Keratinocyte (primary cell): ENCODE measurements around the gene CLCN5. TPM values are rescaled to one million over a fixed set of nuclear protein-coding genes. Genes with fewer than 3 reads are reported as not detected.

Experiments
- DNase-seq: peaks from one replicate; pipeline ENCODE4 v3.0.0-alpha.2; 2011; ENCODE audit warnings: low read depth, missing footprints, low spot score
- FAIRE-seq: peaks from 2 replicates; lab custom pipeline; 2011; peaks lifted over from hg19 to GRCh38; lab: Jason Lieb, UNC
- H2AFZ ChIP-seq: 2 replicates; pipeline ENCODE4 v1.6.0; 2012; ENCODE audit warnings: low read length, control low read depth, inconsistent platforms; ENCODE audit not compliant: control insufficient read depth
- H3K27ac ChIP-seq: 2 replicates; pipeline ENCODE4 v1.5.1; 2011; ENCODE audit warnings: low read length; ENCODE audit not compliant: control insufficient read depth, insufficient read depth
- H3K27me3 ChIP-seq: 3 replicates; pipeline ENCODE4 v1.6.0; 2011; ENCODE audit warnings: low read length; ENCODE audit not compliant: control insufficient read depth, insufficient read depth; ENCODE audit errors: extremely low read depth
- H3K36me3 ChIP-seq, 2 experiments: 2 replicates in 1 of 2; 3 replicates in 1 of 2; pipeline ENCODE4 v1.5.1; 2011; ENCODE audit warnings: low read length in 2 of 2, mild to moderate bottlenecking in 1 of 2; ENCODE audit not compliant: control insufficient read depth in 2 of 2, insufficient read depth in 2 of 2; ENCODE audit errors: extremely low read depth in 1 of 2
- H3K4me1 ChIP-seq: 3 replicates; pipeline ENCODE4 v1.5.1; 2011; ENCODE audit warnings: low read length; ENCODE audit not compliant: control insufficient read depth, insufficient read depth; ENCODE audit errors: extremely low read depth
- H3K4me2 ChIP-seq: 3 replicates; pipeline ENCODE4 v1.6.0; 2011; ENCODE audit warnings: low read depth, low read length; ENCODE audit not compliant: control insufficient read depth, insufficient read depth; ENCODE audit errors: extremely low read depth
- H3K4me3 ChIP-seq, 3 experiments: fragments of 200-600 bp in 1 of 3; sonication (generic) in 1 of 3; 2 replicates in 2 of 3; 3 replicates in 1 of 3; pipeline ENCODE4 v1.5.1; 2011 to 2016; ENCODE audit warnings: low read length in 3 of 3, mild to moderate bottlenecking in 3 of 3, control low read depth in 2 of 3, inconsistent platforms in 1 of 3, low read depth in 1 of 3, mixed read lengths in 1 of 3, mixed run types in 1 of 3, moderate library complexity in 1 of 3; ENCODE audit not compliant: control insufficient read depth in 2 of 3, insufficient read depth in 2 of 3; ENCODE audit errors: extremely low read depth in 1 of 3
- H3K79me2 ChIP-seq: 2 replicates; pipeline ENCODE4 v1.6.0; 2012; ENCODE audit warnings: low read length; ENCODE audit not compliant: control insufficient read depth, insufficient read depth
- H3K9ac ChIP-seq: 3 replicates; pipeline ENCODE4 v1.6.0; 2011; ENCODE audit warnings: low read length; ENCODE audit not compliant: control insufficient read depth, insufficient read depth; ENCODE audit errors: extremely low read depth
- H3K9me1 ChIP-seq: 3 replicates; pipeline ENCODE4 v1.6.0; 2011; ENCODE audit warnings: low read length; ENCODE audit not compliant: control insufficient read depth, insufficient read depth; ENCODE audit errors: extremely low read depth
- H3K9me3 ChIP-seq: 2 replicates; pipeline ENCODE4 v1.5.1; 2012; ENCODE audit warnings: low read depth, low read length; ENCODE audit not compliant: control insufficient read depth
- H4K20me1 ChIP-seq: 3 replicates; pipeline ENCODE4 v1.6.0; 2011; ENCODE audit warnings: low read length; ENCODE audit not compliant: control insufficient read depth, insufficient read depth; ENCODE audit errors: extremely low read depth
- EZH2 ChIP-seq: IDR thresholded peaks from one replicate; pipeline ENCODE4 v1.6.1; 2012; ENCODE audit warnings: inconsistent platforms, mild to moderate bottlenecking, low read length, moderate library complexity
- dilution Hi-C: fragments of 300-500 bp; cut with MboI; formaldehyde crosslinking; loops from one replicate; pipeline ENCODE4 v1.7.0; 2020; ENCODE audit warnings: low sequenced_read_pairs; ENCODE audit not compliant: extremely low pct_ligation_motif_present
- polyA plus RNA-seq, 5 experiments: library from polyadenylated mRNA; depleted of rRNA in 3 of 5; stranded (reverse) in 3 of 5; stranded (forward) in 1 of 5; unstranded in 1 of 5; fragments of >200 nt; gene quantifications; 1 replicate in 1 of 5; 2 replicates in 3 of 5; 3 replicates in 1 of 5; pipeline versions ENCODE4 v1.2.1 to v1.2.3, GENCODE V29; 2011 to 2012; ENCODE audit warnings: missing spikeins in 2 of 5, low read depth in 1 of 5, low replicate concordance in 1 of 5
- TF ChIP-seq, protein P1 (sequence below), 3 experiments: IDR thresholded peaks in 1 of 3; conservative IDR thresholded peaks in 1 of 3; optimal IDR thresholded peaks in 1 of 3; 2 replicates in 2 of 3; 3 replicates in 1 of 3; pipeline versions ENCODE3 to v1.5.1; 2011; ENCODE audit warnings: low read length in 3 of 3, mild to moderate bottlenecking in 3 of 3, moderate library complexity in 2 of 3, control low read depth in 1 of 3, inconsistent platforms in 1 of 3; ENCODE audit not compliant: insufficient read depth in 2 of 3; ENCODE audit errors: extremely low read depth in 1 of 3

CLCN5 gene
- polyA plus RNA-seq, 1 donor (not counting 4 experiments of a cell fraction or from before 2014, with no cell fraction given) = 3.9 TPM

- DNase-seq (no peak), FAIRE-seq (no peak)
- dilution Hi-C loops = no loop called here
- Histone ChIP-seq H3K9ac (no peak overlapping the region), H3K27ac (no peak overlapping the region), H3K36me3 (no peaks in the 10 kb centered on the region), H3K79me2 (no peaks in the 10 kb centered on the region), H2AFZ (no peak overlapping the region), H3K9me1 (no peaks in the 10 kb centered on the region), H4K20me1 (no peaks in the 10 kb centered on the region), H3K4me3 (no peak overlapping the region), H3K4me1 (no peaks in the 10 kb centered on the region), H3K4me2 (no peak overlapping the region), H3K9me3 (no peaks in the 10 kb centered on the region), H3K27me3 (no peaks in the 10 kb centered on the region)
- TF ChIP-seq EZH2 = no peak
- TF ChIP-seq, protein P1, sequence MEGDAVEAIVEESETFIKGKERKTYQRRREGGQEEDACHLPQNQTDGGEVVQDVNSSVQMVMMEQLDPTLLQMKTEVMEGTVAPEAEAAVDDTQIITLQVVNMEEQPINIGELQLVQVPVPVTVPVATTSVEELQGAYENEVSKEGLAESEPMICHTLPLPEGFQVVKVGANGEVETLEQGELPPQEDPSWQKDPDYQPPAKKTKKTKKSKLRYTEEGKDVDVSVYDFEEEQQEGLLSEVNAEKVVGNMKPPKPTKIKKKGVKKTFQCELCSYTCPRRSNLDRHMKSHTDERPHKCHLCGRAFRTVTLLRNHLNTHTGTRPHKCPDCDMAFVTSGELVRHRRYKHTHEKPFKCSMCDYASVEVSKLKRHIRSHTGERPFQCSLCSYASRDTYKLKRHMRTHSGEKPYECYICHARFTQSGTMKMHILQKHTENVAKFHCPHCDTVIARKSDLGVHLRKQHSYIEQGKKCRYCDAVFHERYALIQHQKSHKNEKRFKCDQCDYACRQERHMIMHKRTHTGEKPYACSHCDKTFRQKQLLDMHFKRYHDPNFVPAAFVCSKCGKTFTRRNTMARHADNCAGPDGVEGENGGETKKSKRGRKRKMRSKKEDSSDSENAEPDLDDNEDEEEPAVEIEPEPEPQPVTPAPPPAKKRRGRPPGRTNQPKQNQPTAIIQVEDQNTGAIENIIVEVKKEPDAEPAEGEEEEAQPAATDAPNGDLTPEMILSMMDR (optimal IDR thresholded peaks at IDR 0.05 in 1 of 3, IDR thresholded peaks at IDR 0.05 in 1 of 3, conservative IDR thresholded peaks at IDR 0.05 in 1 of 3; ENCODE audit: extremely low read depth in 1 of 3, insufficient read depth in 2 of 3, low read length in 3 of 3) = no peak
Measured at GRCh38 chrX:50045823-50046222, 123.4 kb downstream of the CLCN5 start.

DNA sequence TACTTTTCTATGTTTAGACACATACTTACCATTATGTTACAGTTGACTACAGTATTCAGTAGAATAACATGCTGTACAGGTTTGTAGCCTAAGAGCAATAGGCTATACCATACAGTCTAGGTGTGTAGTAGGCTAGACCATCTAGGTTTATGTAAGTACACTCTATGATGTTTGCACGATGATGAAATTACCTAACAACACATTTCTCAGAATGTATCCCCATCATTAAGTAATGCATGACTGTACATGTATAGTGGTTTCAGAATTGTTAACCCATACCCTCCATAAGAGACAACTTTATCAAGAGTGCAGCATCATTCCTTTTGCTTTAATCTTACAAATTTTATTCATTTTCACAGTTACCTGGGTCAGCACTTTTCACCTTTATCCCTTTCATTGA lies 126.8 kb downstream of the CLCN5 start:
- dilution Hi-C loops = no loop called here
- no peak for TF ChIP-seq EZH2
- TF ChIP-seq, protein P1 (optimal IDR thresholded peaks at IDR 0.05 in 1 of 3, IDR thresholded peaks at IDR 0.05 in 1 of 3, conservative IDR thresholded peaks at IDR 0.05 in 1 of 3; ENCODE audit: extremely low read depth in 1 of 3, insufficient read depth in 2 of 3, low read length in 3 of 3) = no peak
- Histone ChIP-seq H3K79me2 (no peaks in the 10 kb centered on the region), H4K20me1 (no peaks in the 10 kb centered on the region), H3K9me3 (no peaks in the 10 kb centered on the region), H3K27ac (no peak overlapping the region), H3K4me3 (no peak overlapping the region), H3K4me1 (no peaks in the 10 kb centered on the region), H3K9me1 (no peaks in the 10 kb centered on the region), H3K9ac (no peak overlapping the region), H2AFZ (no peak overlapping the region), H3K27me3 (no peaks in the 10 kb centered on the region), H3K4me2 (no peak overlapping the region), H3K36me3 (no peaks in the 10 kb centered on the region)
- FAIRE-seq (no peak), DNase-seq (no peak)
